Endometrium (tissue), 2 donors: ENCODE data around the gene POLD2.

Source experiments
- FAIRE-seq: peaks from 2 replicates; lab custom pipeline; 2012; peaks lifted over from hg19 to GRCh38; lab: Jason Lieb, UNC
- donor health status: control.
- donor health status: control.

POLD2 gene

GRCh38 chr7:44113764-44114354 lies 9.5 kb downstream of the POLD2 start:
- FAIRE-seq: no peak

GRCh38 chr7:44112997-44113763 lies 10.2 kb downstream of the POLD2 start:
- no peak for FAIRE-seq

GRCh38 chr7:44112231-44112996 lies 10.9 kb downstream of the POLD2 start:
- no peak for FAIRE-seq

GRCh38 chr7:44111761-44112160 lies 11.6 kb downstream of the POLD2 start:
- no peak for FAIRE-seq

- no peak for FAIRE-seq
Measured at GRCh38 chr7:44110719-44111635, 12.4 kb downstream of the POLD2 start.

- no peak for FAIRE-seq
Measured at GRCh38 chr7:44109991-44110390, 13.4 kb downstream of the POLD2 start.

- no peak for FAIRE-seq
Measured at GRCh38 chr7:44108768-44109750, 14.3 kb downstream of the POLD2 start.

GRCh38 chr7:44107961-44108767 lies 15.2 kb downstream of the POLD2 start:
- no peak for FAIRE-seq

- no peak for FAIRE-seq
Measured at GRCh38 chr7:44107116-44107960, 16.0 kb downstream of the POLD2 start.

- no peak for FAIRE-seq
Measured at GRCh38 chr7:44106311-44107065, 16.9 kb downstream of the POLD2 start.

- FAIRE-seq: no peak
Measured at GRCh38 chr7:44105832-44106231, 17.5 kb downstream of the POLD2 start.

GRCh38 chr7:44104860-44105771 lies 18.2 kb downstream of the POLD2 start:
- FAIRE-seq: no peak

GRCh38 chr7:44103923-44104859 lies 19.2 kb downstream of the POLD2 start, which contains the start of gene AEBP1:
Gene AEBP1, plus strand, starts transcription at chr7:44104345. Its CDS starts 321 bp downstream, at chr7:44104666.
- FAIRE-seq: no peak

GRCh38 chr7:44103566-44103922 lies 19.8 kb downstream of the POLD2 start:
- no peak for FAIRE-seq

GRCh38 chr7:44102846-44103565 lies 20.3 kb downstream of the POLD2 start:
- FAIRE-seq: no peak
